HG03097 (cell line): Measurements from ENCODE around the gene HSPG2.
"Not testable (repeated sequence)": the region's sequence is repeated elsewhere in the genome, so short reads cannot be mapped to it uniquely, and the experiment has no call there.

Experiments used
- ATAC-seq: cut with Tn5 transposase; IDR thresholded peaks from one replicate; pipeline ENCODE4 v1.9.1; 2021; ENCODE audit not compliant: unreplicated experiment, low FRiP score

Gene HSPG2

GRCh38 chr1:21831454-21831970 is 105.6 kb downstream of the HSPG2 start:
- no peak for ATAC-seq

- ATAC-seq: no peak
These were observed 106.2 kb downstream of the HSPG2 start for GRCh38 chr1:21830792-21831453.

GRCh38 chr1:21829294-21829693 is 107.8 kb downstream of the HSPG2 start:
- ATAC-seq: no peak

- no peak for ATAC-seq
These were observed 108.5 kb downstream of the HSPG2 start for GRCh38 chr1:21828506-21829210.

GRCh38 chr1:21828075-21828474 is 109.0 kb downstream of the HSPG2 start:
- no peak for ATAC-seq

- ATAC-seq: no peak
These were observed 109.9 kb downstream of the HSPG2 start for GRCh38 chr1:21827141-21827679.

- ATAC-seq: not testable (repeated sequence)
These were observed 110.4 kb downstream of the HSPG2 start for GRCh38 chr1:21826694-21827093.

- ATAC-seq: no peak
These were observed 111.7 kb downstream of the HSPG2 start for GRCh38 chr1:21825393-21825792.

- ATAC-seq: no peak
These were observed 112.2 kb downstream of the HSPG2 start for GRCh38 chr1:21824926-21825325.

- ATAC-seq: no peak
These were observed 113.0 kb downstream of the HSPG2 start for GRCh38 chr1:21823980-21824702.

- ATAC-seq: no peak
These were observed 113.7 kb downstream of the HSPG2 start for GRCh38 chr1:21823206-21823979.

GRCh38 chr1:21822349-21822748 is 114.8 kb downstream of the HSPG2 start:
- ATAC-seq: no peak

GRCh38 chr1:21821385-21822019 is 115.6 kb downstream of the HSPG2 start:
- ATAC-seq: no peak

- ATAC-seq: no peak
These were observed 116.4 kb downstream of the HSPG2 start for GRCh38 chr1:21820597-21821232.

GRCh38 chr1:21818656-21819055 is 118.5 kb downstream of the HSPG2 start:
- no peak for ATAC-seq

GRCh38 chr1:21816602-21817302 is 120.4 kb downstream of the HSPG2 start:
- ATAC-seq: no peak

GRCh38 chr1:21815724-21816321 is 121.3 kb downstream of the HSPG2 start:
- no peak for ATAC-seq

- no peak for ATAC-seq
These were observed 122.0 kb downstream of the HSPG2 start for GRCh38 chr1:21814981-21815582.
